ENCODE results near the gene AUTS2.

Gene AUTS2

GRCh38 chr7:70638158-70639107, 1040.2 kb downstream of the AUTS2 start:
- Histone ChIP-seq H3K9me3 (peaks cover 0 to 3% (median 0%) of the 10 kb centered on the region in 3 donors), H3K27me3 (no peaks in the 10 kb centered on the region), H3K4me3 (no peak overlapping the region), H3K36me3 (no peaks in the 10 kb centered on the region), H3K27ac (no peak overlapping the region), H3K4me1 (no peaks in the 10 kb centered on the region)
- intact Hi-C loops (cut with DNase I; ENCODE audit: low total_unique reads): no loop called here
- no peak for DNase-seq
- TF ChIP-seq CTCF (IDR thresholded peaks at IDR 0.05): no peak

GRCh38 chr7:70640266-70640833, 1042.1 kb downstream of the AUTS2 start:
- TF ChIP-seq CTCF (IDR thresholded peaks at IDR 0.05): no peak
- H3K27ac ChIP-seq: no peak overlapping the region
- H3K36me3 ChIP-seq: no peaks in the 10 kb centered on the region
- no peak overlapping the region for H3K4me3 ChIP-seq
- H3K4me1 ChIP-seq: no peaks in the 10 kb centered on the region
- intact Hi-C loops (cut with DNase I; ENCODE audit: low total_unique reads): no loop called here
- DNase-seq: no peak
- no peaks in the 10 kb centered on the region for H3K27me3 ChIP-seq
- peaks cover 0 to 3% (median 0%) of the 10 kb centered on the region in 3 donors for H3K9me3 ChIP-seq

- Histone ChIP-seq H3K27ac (no peak overlapping the region), H3K9me3 (peaks cover 0 to 3% (median 0%) of the 10 kb centered on the region in 3 donors), H3K4me3 (no peak overlapping the region), H3K27me3 (no peaks in the 10 kb centered on the region), H3K36me3 (no peaks in the 10 kb centered on the region), H3K4me1 (no peaks in the 10 kb centered on the region)
- TF ChIP-seq CTCF (IDR thresholded peaks at IDR 0.05): no peak
- intact Hi-C loops (cut with DNase I; ENCODE audit: low total_unique reads): no loop called here
- DNase-seq: no peak
Measured at GRCh38 chr7:70641882-70642281, 1043.6 kb downstream of the AUTS2 start.

- Histone ChIP-seq H3K4me3 (no peak overlapping the region), H3K27me3 (no peaks in the 10 kb centered on the region), H3K27ac (no peak overlapping the region), H3K4me1 (no peaks in the 10 kb centered on the region), H3K9me3 (peaks cover 0 to 3% (median 0%) of the 10 kb centered on the region in 3 donors), H3K36me3 (no peaks in the 10 kb centered on the region)
- no peak for TF ChIP-seq CTCF (IDR thresholded peaks at IDR 0.05)
- intact Hi-C loops (cut with DNase I; ENCODE audit: low total_unique reads): no loop called here
- DNase-seq: no peak
Measured at GRCh38 chr7:70645279-70645678, 1047.0 kb downstream of the AUTS2 start.

GRCh38 chr7:70645876-70646351, 1047.6 kb downstream of the AUTS2 start:
- Histone ChIP-seq H3K9me3 (peaks cover 0 to 3% (median 0%) of the 10 kb centered on the region in 3 donors), H3K27ac (no peak overlapping the region), H3K4me1 (no peaks in the 10 kb centered on the region), H3K27me3 (no peaks in the 10 kb centered on the region), H3K36me3 (no peaks in the 10 kb centered on the region), H3K4me3 (no peak overlapping the region)
- intact Hi-C loops (cut with DNase I; ENCODE audit: low total_unique reads): no loop called here
- TF ChIP-seq CTCF (IDR thresholded peaks at IDR 0.05): no peak
- DNase-seq: no peak
